HepG2 (cell line): ENCODE measurements around the gene CSNK2B. TPM values are rescaled to one million over a fixed set of nuclear protein-coding genes. Genes with fewer than 3 reads are reported as not detected.

Experiments used
- CAMTA2 ChIP-seq: sonication (generic); formaldehyde crosslinking; IDR thresholded peaks from 2 replicates; pipeline ENCODE4 v1.4.0; 2020; ENCODE audit warnings: mild to moderate bottlenecking, missing genetic modification reagents, borderline replicate concordance
- CHD4 ChIP-seq: fragments of 200-600 bp; sonication (generic); IDR thresholded peaks from 2 replicates; pipeline ENCODE4 v1.7.0; 2017; ENCODE audit warnings: mild to moderate bottlenecking, low read length, borderline replicate concordance
- GZF1 ChIP-seq: sonication (generic); formaldehyde crosslinking; IDR thresholded peaks from 2 replicates; pipeline ENCODE4 v1.5.1; 2020; ENCODE audit warnings: mild to moderate bottlenecking, missing genetic modification reagents
- HNRNPLL ChIP-seq: fragments of 200-400 bp; formaldehyde crosslinking; IDR thresholded peaks from 2 replicates; pipeline ENCODE4 v1.6.1; 2017; ENCODE audit warnings: mild to moderate bottlenecking, low read depth, low read length; ENCODE audit not compliant: poor library complexity, severe bottlenecking
- IRF2 ChIP-seq: IDR thresholded peaks from 2 replicates; pipeline ENCODE4 v1.6.1; 2018; ENCODE audit warnings: missing genetic modification reagents, missing compliant biosample characterization
- KDM5B ChIP-seq: sonication (generic); formaldehyde crosslinking; IDR thresholded peaks from 2 replicates; pipeline ENCODE4 v1.4.0; 2020; ENCODE audit warnings: missing genetic modification reagents, mild to moderate bottlenecking, borderline replicate concordance
- NCOA2 ChIP-seq: sonication (generic); formaldehyde crosslinking; IDR thresholded peaks from 2 replicates; pipeline ENCODE4 v1.8.0; 2022; ENCODE audit warnings: inconsistent platforms
- NR1H2 ChIP-seq: sonication (generic); formaldehyde crosslinking; IDR thresholded peaks from 2 replicates; pipeline ENCODE4 v1.8.1; 2022; ENCODE audit warnings: low read depth, missing genetic modification reagents, borderline replicate concordance
- POLR2A ChIP-seq, 2 experiments: IDR thresholded peaks; 2 replicates each; pipeline ENCODE4 v1.6.1; 2011; ENCODE audit warnings: low read depth in 2 of 2, low read length in 2 of 2, mild to moderate bottlenecking in 1 of 2, moderate library complexity in 1 of 2; ENCODE audit not compliant: insufficient read depth in 1 of 2
- RARA ChIP-seq: IDR thresholded peaks from 2 replicates; pipeline ENCODE4 v1.6.1; 2016; ENCODE audit warnings: missing genetic modification reagents, missing compliant biosample characterization
- RFXANK ChIP-seq: IDR thresholded peaks from 2 replicates; pipeline ENCODE4 v1.6.1; 2016
- SNAI1 ChIP-seq: sonication (generic); formaldehyde crosslinking; IDR thresholded peaks from 2 replicates; pipeline ENCODE4 v1.5.0; 2020; ENCODE audit warnings: mild to moderate bottlenecking, missing genetic modification reagents, borderline replicate concordance
- SP4 ChIP-seq: sonication (generic); formaldehyde crosslinking; IDR thresholded peaks from 2 replicates; pipeline ENCODE4 v1.8.1; 2023; ENCODE audit warnings: mild to moderate bottlenecking, missing genetic modification reagents
- SRSF9 ChIP-seq: fragments of 200-400 bp; formaldehyde crosslinking; IDR thresholded peaks from 2 replicates; pipeline ENCODE4 v1.6.1; 2018; ENCODE audit warnings: borderline replicate concordance, mild to moderate bottlenecking, low read depth, low read length; ENCODE audit not compliant: insufficient read depth, poor library complexity, severe bottlenecking
- ZFP37 ChIP-seq: sonication (generic); formaldehyde crosslinking; IDR thresholded peaks from 2 replicates; pipeline ENCODE4 v1.4.0; 2020; ENCODE audit warnings: missing genetic modification reagents, borderline replicate concordance
- polyA plus RNA-seq, 8 experiments: library from polyadenylated mRNA; depleted of rRNA in 3 of 8; stranded (reverse) in 7 of 8; unstranded in 1 of 8; fragments of >200 nt; fragmentation: Illumina TruSeq in 4 of 8; extraction: Trizol in 4 of 8; gene quantifications; 2 replicates each; pipeline versions ENCODE4 v1.2.1 to v1.2.3, GENCODE V29; 2011 to 2016; ENCODE audit warnings: low read depth in 4 of 8, missing spikeins in 1 of 8, mixed read lengths in 1 of 8; ENCODE audit not compliant: insufficient read depth in 1 of 8
- total RNA-seq, 5 experiments: library from RNA; depleted of rRNA; stranded (reverse); fragments of >200 nt; fragmentation: Illumina TruSeq; extraction: Trizol; gene quantifications; 2 replicates each; pipeline ENCODE4 v1.2.3, GENCODE V29; 2016; ENCODE audit warnings: low read depth in 1 of 5
- TF ChIP-seq, protein P1 (sequence below): sonication (generic); formaldehyde crosslinking; IDR thresholded peaks from 2 replicates; pipeline ENCODE4 v1.4.0; 2020; ENCODE audit warnings: missing genetic modification reagents, borderline replicate concordance
- TF ChIP-seq, protein P2 (sequence below): sonication (generic); formaldehyde crosslinking; IDR thresholded peaks from 2 replicates; pipeline ENCODE4 v1.4.0; 2020; ENCODE audit warnings: missing genetic modification reagents, low read depth, mild to moderate bottlenecking, borderline replicate concordance
- TF ChIP-seq, protein P3 (sequence below): sonication (generic); formaldehyde crosslinking; IDR thresholded peaks from 2 replicates; pipeline ENCODE4 v1.5.1; 2020; ENCODE audit warnings: mild to moderate bottlenecking, missing genetic modification reagents, borderline replicate concordance
- TF ChIP-seq, protein P4 (sequence below): IDR thresholded peaks from 2 replicates; pipeline ENCODE4 v1.6.1; 2016; ENCODE audit warnings: missing biosample characterization, missing genetic modification reagents, low read depth
- TF ChIP-seq, protein P5 (sequence below): IDR thresholded peaks from 2 replicates; pipeline ENCODE4 v1.6.1; 2016; ENCODE audit warnings: missing genetic modification reagents, missing compliant biosample characterization

CSNK2B gene
- total and polyA plus RNA-seq, 2 of the 13 experiments (the other 11 are each of a cell fraction or from before 2014, with no cell fraction given), result 111 to 296 TPM

DNA sequence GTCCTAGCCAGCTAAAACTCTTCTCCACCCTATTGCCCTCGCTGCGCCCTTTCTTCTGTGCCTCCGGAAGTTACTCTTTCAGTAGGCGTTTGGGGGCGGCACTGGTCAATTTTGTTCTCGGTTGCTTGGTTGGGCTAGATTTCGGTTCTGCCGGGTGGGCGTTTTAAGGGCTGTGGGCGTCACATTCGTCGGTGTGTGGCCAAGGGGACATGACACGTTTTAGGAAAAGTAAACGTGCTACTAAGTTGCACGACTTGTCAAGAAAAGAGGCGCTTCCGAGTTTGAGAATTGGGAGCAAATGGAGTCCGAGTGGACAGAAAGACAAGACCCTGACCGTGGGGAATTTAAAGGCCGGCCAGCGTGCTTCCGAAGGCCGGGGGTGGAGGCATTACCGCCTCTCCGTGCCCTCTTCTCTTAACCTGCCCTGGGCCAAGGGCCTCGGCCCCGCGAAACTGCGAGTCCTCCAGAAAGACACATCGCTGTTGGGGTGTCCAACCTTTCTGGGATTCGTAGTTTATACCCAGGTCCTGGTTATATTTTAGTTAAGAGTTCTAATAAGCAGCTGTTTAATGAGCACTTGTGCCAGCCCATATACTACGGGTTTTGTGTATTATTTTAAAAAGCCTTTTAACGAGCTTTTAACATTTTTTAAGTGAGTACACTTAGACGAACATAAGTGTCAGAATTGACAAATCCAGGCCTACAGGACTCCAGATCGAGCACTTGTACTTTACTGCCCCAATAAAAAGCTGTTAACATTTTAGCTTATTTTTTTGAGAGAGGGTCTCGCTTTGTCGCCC is 12.8 kb upstream of the CSNK2B start (continued):
- TF ChIP-seq, protein P1, sequence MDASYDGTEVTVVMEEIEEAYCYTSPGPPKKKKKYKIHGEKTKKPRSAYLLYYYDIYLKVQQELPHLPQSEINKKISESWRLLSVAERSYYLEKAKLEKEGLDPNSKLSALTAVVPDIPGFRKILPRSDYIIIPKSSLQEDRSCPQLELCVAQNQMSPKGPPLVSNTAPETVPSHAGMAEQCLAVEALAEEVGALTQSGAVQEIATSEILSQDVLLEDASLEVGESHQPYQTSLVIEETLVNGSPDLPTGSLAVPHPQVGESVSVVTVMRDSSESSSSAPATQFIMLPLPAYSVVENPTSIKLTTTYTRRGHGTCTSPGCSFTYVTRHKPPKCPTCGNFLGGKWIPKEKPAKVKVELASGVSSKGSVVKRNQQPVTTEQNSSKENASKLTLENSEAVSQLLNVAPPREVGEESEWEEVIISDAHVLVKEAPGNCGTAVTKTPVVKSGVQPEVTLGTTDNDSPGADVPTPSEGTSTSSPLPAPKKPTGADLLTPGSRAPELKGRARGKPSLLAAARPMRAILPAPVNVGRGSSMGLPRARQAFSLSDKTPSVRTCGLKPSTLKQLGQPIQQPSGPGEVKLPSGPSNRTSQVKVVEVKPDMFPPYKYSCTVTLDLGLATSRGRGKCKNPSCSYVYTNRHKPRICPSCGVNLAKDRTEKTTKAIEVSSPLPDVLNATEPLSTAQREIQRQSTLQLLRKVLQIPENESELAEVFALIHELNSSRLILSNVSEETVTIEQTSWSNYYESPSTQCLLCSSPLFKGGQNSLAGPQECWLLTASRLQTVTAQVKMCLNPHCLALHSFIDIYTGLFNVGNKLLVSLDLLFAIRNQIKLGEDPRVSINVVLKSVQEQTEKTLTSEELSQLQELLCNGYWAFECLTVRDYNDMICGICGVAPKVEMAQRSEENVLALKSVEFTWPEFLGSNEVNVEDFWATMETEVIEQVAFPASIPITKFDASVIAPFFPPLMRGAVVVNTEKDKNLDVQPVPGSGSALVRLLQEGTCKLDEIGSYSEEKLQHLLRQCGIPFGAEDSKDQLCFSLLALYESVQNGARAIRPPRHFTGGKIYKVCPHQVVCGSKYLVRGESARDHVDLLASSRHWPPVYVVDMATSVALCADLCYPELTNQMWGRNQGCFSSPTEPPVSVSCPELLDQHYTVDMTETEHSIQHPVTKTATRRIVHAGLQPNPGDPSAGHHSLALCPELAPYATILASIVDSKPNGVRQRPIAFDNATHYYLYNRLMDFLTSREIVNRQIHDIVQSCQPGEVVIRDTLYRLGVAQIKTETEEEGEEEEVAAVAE (CRISPR knock-in tag), result 0 out of 2 replicates have a peak, but pooled peaks have one; percentile 5
- TF ChIP-seq GZF1 (CRISPR knock-in tag) (peak; percentile 75; the same call in 1 of the 2 replicates), POLR2A (IDR thresholded peaks at IDR 0.05; ENCODE audit: insufficient read depth in 1 of 2, low read depth in 2 of 2, low read length in 2 of 2) (peak in 1 of 2 experiments; percentile 72; a peak in 1 of 4 replicates), SNAI1 (peak; percentile 81; the same call in 1 of the 2 replicates), RFXANK (CRISPR knock-in tag) (peak; percentile 1; the same call in 1 of the 2 replicates), ZFP37 (no peak), NR1H2 (no peak), CAMTA2 (CRISPR knock-in tag) (peak; percentile 59; the same call in 1 of the 2 replicates), SP4 (peak; percentile 78), SRSF9 (no peak), KDM5B (peak; percentile 56; the same call in 1 of the 2 replicates), IRF2 (CRISPR knock-in tag) (peak; percentile 13; the same call in 1 of the 2 replicates), NCOA2 (no peak; the same call in 1 of the 2 replicates), HNRNPLL (peak; percentile 43), CHD4 (no peak), RARA (CRISPR knock-in tag) (peak; percentile 79)
- TF ChIP-seq, protein P2, sequence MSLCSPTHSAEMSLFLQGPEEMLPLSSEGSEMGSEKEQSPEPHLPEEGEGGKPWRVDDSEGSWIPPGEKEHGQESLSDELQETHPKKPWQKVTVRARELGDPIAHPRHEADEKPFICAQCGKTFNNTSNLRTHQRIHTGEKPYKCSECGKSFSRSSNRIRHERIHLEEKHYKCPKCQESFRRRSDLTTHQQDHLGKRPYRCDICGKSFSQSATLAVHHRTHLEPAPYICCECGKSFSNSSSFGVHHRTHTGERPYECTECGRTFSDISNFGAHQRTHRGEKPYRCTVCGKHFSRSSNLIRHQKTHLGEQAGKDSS, result 0 out of 2 replicates have a peak, but pooled peaks have one; percentile 65
- TF ChIP-seq, protein P3, sequence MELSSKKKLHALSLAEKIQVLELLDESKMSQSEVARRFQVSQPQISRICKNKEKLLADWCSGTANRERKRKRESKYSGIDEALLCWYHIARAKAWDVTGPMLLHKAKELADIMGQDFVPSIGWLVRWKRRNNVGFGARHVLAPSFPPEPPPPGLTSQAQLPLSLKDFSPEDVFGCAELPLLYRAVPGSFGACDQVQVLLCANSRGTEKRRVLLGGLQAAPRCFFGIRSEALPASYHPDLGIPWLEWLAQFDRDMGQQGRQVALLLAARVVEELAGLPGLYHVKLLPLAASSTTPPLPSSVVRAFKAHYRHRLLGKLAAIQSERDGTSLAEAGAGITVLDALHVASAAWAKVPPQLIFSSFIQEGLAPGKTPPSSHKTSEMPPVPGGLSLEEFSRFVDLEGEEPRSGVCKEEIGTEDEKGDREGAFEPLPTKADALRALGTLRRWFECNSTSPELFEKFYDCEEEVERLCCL, result 0 out of 2 replicates have a peak, but pooled peaks have one; percentile 81
- TF ChIP-seq, protein P4, sequence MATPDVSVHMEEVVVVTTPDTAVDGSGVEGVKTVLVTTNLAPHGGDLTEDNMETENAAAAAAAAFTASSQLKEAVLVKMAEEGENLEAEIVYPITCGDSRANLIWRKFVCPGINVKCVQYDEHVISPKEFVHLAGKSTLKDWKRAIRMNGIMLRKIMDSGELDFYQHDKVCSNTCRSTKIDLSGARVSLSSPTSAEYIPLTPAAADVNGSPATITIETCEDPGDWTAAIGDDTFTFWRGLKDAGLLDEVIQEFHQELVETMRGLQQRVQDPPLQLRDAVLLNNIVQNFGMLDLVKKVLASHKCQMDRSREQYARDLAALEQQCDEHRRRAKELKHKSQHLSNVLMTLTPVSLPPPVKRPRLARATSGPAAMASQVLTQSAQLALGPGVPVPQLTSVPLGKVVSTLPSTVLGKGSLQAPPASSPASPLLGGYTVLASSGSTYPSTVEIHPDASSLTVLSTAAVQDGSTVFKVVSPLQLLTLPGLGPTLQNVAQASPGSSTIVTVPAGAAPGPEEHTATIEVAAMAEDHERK (CRISPR knock-in tag), result no peak
- TF ChIP-seq, protein P5, sequence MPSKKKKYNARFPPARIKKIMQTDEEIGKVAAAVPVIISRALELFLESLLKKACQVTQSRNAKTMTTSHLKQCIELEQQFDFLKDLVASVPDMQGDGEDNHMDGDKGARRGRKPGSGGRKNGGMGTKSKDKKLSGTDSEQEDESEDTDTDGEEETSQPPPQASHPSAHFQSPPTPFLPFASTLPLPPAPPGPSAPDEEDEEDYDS (CRISPR knock-in tag), result peak; percentile 83
